HepG2 (cell line): ENCODE measurements around the gene KCNMB2.

Experiments
- CTCF ChIP-seq: sonication (generic); formaldehyde crosslinking; IDR thresholded peaks from 2 replicates; pipeline ENCODE4 v1.5.0; 2020; ENCODE audit warnings: mild to moderate bottlenecking, missing genetic modification reagents, moderate library complexity
- ETV6 ChIP-seq: sonication (generic); formaldehyde crosslinking; conservative IDR thresholded peaks from 2 replicates; pipeline ENCODE4 v1.4.0; 2020; ENCODE audit warnings: missing genetic modification reagents
- IRF2 ChIP-seq: IDR thresholded peaks from 2 replicates; pipeline ENCODE4 v1.6.1; 2018; ENCODE audit warnings: missing genetic modification reagents, missing compliant biosample characterization
- JUN ChIP-seq: sonication (generic); formaldehyde crosslinking; IDR thresholded peaks from 2 replicates; pipeline ENCODE4 v1.4.0; 2020; ENCODE audit warnings: mild to moderate bottlenecking, missing genetic modification reagents
- KMT2B ChIP-seq: IDR thresholded peaks from 2 replicates; pipeline ENCODE4 v1.6.1; 2016; ENCODE audit warnings: missing genetic modification reagents, missing compliant biosample characterization
- MAZ ChIP-seq, 2 experiments: sonication (generic) in 1 of 2; formaldehyde crosslinking in 1 of 2; IDR thresholded peaks; 2 replicates each; pipeline versions ENCODE4 v1.5.0 to v1.6.1; 2012 to 2020; ENCODE audit warnings: low read depth in 2 of 2, mild to moderate bottlenecking in 2 of 2, borderline replicate concordance in 1 of 2, improper control_type of control experiment in 1 of 2, low read length in 1 of 2, missing genetic modification reagents in 1 of 2, moderate library complexity in 1 of 2
- NFATC3 ChIP-seq: sonication (generic); formaldehyde crosslinking; IDR thresholded peaks from 2 replicates; pipeline ENCODE4 v1.5.1; 2020; ENCODE audit warnings: mild to moderate bottlenecking, missing genetic modification reagents
- ZNF776 ChIP-seq: sonication (generic); formaldehyde crosslinking; IDR thresholded peaks from 2 replicates; pipeline ENCODE4 v1.4.0; 2020; ENCODE audit warnings: mild to moderate bottlenecking, missing genetic modification reagents
- TF ChIP-seq, protein P1 (sequence below), 2 experiments: sonication (generic) in 1 of 2; formaldehyde crosslinking in 1 of 2; IDR thresholded peaks; 2 replicates each; pipeline versions ENCODE4 v1.4.0 to v1.6.1; 2016 to 2020; ENCODE audit warnings: borderline replicate concordance in 1 of 2, low read depth in 1 of 2, mild to moderate bottlenecking in 1 of 2, missing genetic modification reagents in 1 of 2
- TF ChIP-seq, protein P2 (sequence below), 2 experiments: sonication (generic) in 1 of 2; formaldehyde crosslinking in 1 of 2; IDR thresholded peaks; 2 replicates each; pipeline versions ENCODE4 v1.4.0 to v1.6.1; 2018 to 2020; ENCODE audit warnings: missing genetic modification reagents in 2 of 2, borderline replicate concordance in 1 of 2, low read depth in 1 of 2, mild to moderate bottlenecking in 1 of 2, missing biosample characterization in 1 of 2

- TF ChIP-seq ZNF776 (CRISPR knock-in tag) (no peak), KMT2B (CRISPR knock-in tag) (no peak), CTCF (CRISPR knock-in tag) (no peak), MAZ (IDR thresholded peaks at IDR 0.05; ENCODE audit: borderline replicate concordance, low read depth, low read length) (no peak), MAZ (CRISPR knock-in tag; IDR thresholded peaks at IDR 0.05; ENCODE audit: low read depth) (no peak), IRF2 (no peak), NFATC3 (CRISPR knock-in tag) (no peak), ETV6 (CRISPR knock-in tag) (no peak), JUN (CRISPR knock-in tag) (no peak)
- TF ChIP-seq, protein P1, sequence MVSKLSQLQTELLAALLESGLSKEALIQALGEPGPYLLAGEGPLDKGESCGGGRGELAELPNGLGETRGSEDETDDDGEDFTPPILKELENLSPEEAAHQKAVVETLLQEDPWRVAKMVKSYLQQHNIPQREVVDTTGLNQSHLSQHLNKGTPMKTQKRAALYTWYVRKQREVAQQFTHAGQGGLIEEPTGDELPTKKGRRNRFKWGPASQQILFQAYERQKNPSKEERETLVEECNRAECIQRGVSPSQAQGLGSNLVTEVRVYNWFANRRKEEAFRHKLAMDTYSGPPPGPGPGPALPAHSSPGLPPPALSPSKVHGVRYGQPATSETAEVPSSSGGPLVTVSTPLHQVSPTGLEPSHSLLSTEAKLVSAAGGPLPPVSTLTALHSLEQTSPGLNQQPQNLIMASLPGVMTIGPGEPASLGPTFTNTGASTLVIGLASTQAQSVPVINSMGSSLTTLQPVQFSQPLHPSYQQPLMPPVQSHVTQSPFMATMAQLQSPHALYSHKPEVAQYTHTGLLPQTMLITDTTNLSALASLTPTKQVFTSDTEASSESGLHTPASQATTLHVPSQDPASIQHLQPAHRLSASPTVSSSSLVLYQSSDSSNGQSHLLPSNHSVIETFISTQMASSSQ (IDR thresholded peaks at IDR 0.05; ENCODE audit: low read depth), result no peak
- TF ChIP-seq, protein P1 (CRISPR knock-in tag; IDR thresholded peaks at IDR 0.05; ENCODE audit: borderline replicate concordance), result no peak
- TF ChIP-seq, protein P2, sequence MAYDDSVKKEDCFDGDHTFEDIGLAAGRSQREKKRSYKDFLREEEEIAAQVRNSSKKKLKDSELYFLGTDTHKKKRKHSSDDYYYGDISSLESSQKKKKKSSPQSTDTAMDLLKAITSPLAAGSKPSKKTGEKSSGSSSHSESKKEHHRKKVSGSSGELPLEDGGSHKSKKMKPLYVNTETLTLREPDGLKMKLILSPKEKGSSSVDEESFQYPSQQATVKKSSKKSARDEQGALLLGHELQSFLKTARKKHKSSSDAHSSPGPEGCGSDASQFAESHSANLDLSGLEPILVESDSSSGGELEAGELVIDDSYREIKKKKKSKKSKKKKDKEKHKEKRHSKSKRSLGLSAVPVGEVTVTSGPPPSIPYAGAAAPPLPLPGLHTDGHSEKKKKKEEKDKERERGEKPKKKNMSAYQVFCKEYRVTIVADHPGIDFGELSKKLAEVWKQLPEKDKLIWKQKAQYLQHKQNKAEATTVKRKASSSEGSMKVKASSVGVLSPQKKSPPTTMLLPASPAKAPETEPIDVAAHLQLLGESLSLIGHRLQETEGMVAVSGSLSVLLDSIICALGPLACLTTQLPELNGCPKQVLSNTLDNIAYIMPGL (CRISPR knock-in tag; IDR thresholded peaks at IDR 0.05; ENCODE audit: borderline replicate concordance in 1 of 2, low read depth in 1 of 2), result no peak
These were observed 23.6 kb upstream of the KCNMB2 start for GRCh38 chr3:178512647-178513046.
